Measurements from ENCODE around the gene SPG7. TPM values are rescaled to one million over a fixed set of nuclear protein-coding genes. Genes with fewer than 3 reads are reported as not detected.

Gene SPG7
- total RNA-seq, 2 donors from 2014 or later, result 107 to 152 TPM

GRCh38 chr16:89577055-89577759 lies 69.0 kb downstream of the SPG7 start:
- DNase-seq (no peak), ATAC-seq (no peak)
- no peaks in the 10 kb centered on the region for H3K9me3 ChIP-seq
- TF ChIP-seq, protein P1, sequence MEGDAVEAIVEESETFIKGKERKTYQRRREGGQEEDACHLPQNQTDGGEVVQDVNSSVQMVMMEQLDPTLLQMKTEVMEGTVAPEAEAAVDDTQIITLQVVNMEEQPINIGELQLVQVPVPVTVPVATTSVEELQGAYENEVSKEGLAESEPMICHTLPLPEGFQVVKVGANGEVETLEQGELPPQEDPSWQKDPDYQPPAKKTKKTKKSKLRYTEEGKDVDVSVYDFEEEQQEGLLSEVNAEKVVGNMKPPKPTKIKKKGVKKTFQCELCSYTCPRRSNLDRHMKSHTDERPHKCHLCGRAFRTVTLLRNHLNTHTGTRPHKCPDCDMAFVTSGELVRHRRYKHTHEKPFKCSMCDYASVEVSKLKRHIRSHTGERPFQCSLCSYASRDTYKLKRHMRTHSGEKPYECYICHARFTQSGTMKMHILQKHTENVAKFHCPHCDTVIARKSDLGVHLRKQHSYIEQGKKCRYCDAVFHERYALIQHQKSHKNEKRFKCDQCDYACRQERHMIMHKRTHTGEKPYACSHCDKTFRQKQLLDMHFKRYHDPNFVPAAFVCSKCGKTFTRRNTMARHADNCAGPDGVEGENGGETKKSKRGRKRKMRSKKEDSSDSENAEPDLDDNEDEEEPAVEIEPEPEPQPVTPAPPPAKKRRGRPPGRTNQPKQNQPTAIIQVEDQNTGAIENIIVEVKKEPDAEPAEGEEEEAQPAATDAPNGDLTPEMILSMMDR (IDR thresholded peaks at IDR 0.05), result no peak
- TF ChIP-seq POLR2A (IDR thresholded peaks at IDR 0.05), result no peak
- H3K27me3 ChIP-seq, result peaks cover 0 to 13% of the 10 kb centered on the region in 2 donors
- no peak overlapping the region for H3K4me3 ChIP-seq
- no peaks in the 10 kb centered on the region for H3K36me3 ChIP-seq (replicated peaks in 1 of 2; ENCODE audit: insufficient read depth in 1 of 2, low read depth in 2 of 2)
- H3K27ac ChIP-seq, result no peak overlapping the region
- 70 to 93% methylated on average over 18 to 24 of the region's 25 CpGs for WGBS, 2 donors
- intact Hi-C loops (cut with DNase I), result no loop called here
- peaks cover 25% of the 10 kb centered on the region for H3K4me1 ChIP-seq

GRCh38 chr16:89579351-89579750 lies 71.1 kb downstream of the SPG7 start:
- Histone ChIP-seq H3K9me3 (no peaks in the 10 kb centered on the region), H3K4me1 (peaks cover 30% of the 10 kb centered on the region), H3K27ac (no peak overlapping the region), H3K4me3 (no peak overlapping the region), H3K36me3 (replicated peaks in 1 of 2; ENCODE audit: insufficient read depth in 1 of 2, low read depth in 2 of 2) (no peaks in the 10 kb centered on the region), H3K27me3 (peaks cover 0 to 13% of the 10 kb centered on the region in 2 donors)
- 81% methylated on average over 15 of the region's 15 CpGs for WGBS, 2 donors
- intact Hi-C loops (cut with DNase I), result no loop called here
- ATAC-seq (no peak), DNase-seq (no peak)
- TF ChIP-seq, protein P1 (IDR thresholded peaks at IDR 0.05), result no peak
- TF ChIP-seq POLR2A (IDR thresholded peaks at IDR 0.05), result no peak

DNA sequence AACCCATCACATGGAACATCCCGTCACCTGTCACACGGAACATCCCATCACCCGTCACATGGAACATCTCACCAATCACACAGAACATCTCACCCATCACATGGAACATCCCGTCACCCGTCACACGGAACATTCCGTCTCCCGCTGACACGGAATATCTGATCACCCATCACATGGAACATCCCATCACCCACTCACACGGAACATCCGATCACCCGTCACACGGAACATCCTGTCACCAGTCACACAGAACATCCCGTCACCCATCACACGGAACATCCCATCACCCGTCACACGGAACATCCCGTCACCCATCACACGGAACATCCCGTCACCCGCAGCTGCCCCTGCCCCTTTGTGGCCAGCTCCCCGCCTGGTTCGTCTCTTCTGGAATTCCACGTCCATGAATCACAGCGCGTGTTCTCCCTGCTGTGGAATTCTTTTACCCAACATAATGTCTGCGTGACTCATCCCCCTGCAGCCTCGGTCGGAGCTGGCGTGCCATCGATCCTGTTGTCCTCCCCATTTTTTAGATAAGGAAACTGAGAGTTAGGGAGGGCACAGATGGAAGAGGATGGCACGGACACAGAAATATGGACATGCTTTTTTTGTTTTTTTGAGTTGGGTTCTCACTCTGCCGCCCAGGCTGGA lies 73.0 kb downstream of the SPG7 start:
- H3K27ac ChIP-seq, result peak overlapping the region in 1 of 4 donors; percentile 73
- ATAC-seq (no peak), DNase-seq (no peak)
- H3K27me3 ChIP-seq, result peaks cover 0 to 3% of the 10 kb centered on the region in 2 donors
- 82 to 84% methylated on average over 33 of the region's 33 CpGs for WGBS, 2 donors
- no peak overlapping the region for H3K4me3 ChIP-seq
- H3K9me3 ChIP-seq, result no peaks in the 10 kb centered on the region
- no peak for TF ChIP-seq POLR2A (IDR thresholded peaks at IDR 0.05)
- TF ChIP-seq, protein P1 (IDR thresholded peaks at IDR 0.05), result no peak
- no peaks in the 10 kb centered on the region for H3K36me3 ChIP-seq (replicated peaks in 1 of 2; ENCODE audit: insufficient read depth in 1 of 2, low read depth in 2 of 2)
- peaks cover 14% of the 10 kb centered on the region for H3K4me1 ChIP-seq
- intact Hi-C loops (cut with DNase I), result no loop called here

DNA sequence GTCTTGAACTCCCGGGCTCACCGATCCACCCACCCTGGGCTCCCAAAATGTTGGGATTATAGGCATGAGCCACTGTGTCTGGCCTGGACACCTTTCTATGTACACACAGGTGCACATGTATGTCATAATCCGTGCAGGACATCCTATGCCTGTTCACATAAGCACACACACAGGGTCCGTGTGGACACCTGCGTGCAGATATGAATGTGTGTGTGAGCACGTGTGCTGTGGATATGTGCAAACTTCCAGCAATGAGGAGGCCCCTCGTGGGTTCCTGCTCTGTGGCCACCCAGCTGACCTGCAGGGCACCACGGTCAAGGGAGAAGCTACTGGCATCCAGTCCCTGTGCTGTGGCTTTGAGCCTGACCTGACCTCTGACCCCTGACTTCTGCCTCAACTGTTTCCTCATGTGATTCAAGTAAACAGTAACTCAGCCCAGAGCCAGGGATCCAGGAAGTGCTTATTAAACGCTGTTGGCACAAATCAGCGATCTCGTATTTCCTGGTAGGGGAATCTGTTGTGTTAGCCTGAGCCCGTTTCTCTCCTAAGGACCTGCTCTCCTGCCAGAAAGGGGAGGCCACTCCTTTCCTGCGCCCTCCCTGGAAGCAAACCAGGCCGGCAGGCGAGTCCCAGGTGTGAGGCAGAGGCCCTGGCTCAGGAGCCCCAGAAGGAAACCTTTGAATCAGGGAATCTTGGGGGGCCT lies 73.8 kb downstream of the SPG7 start:
- H3K4me3 ChIP-seq, result no peak overlapping the region
- no peaks in the 10 kb centered on the region for H3K27me3 ChIP-seq
- no peaks in the 10 kb centered on the region for H3K36me3 ChIP-seq (replicated peaks in 1 of 2; ENCODE audit: insufficient read depth in 1 of 2, low read depth in 2 of 2)
- peak in 3 of 4 donors; percentile 42 to 65 (median 47) for DNase-seq
- 57 to 67% methylated on average over 8 to 15 of the region's 15 CpGs for WGBS, 2 donors
- H3K27ac ChIP-seq, result peak overlapping the region in 3 of 4 donors; percentile 50 to 74 (median 73)
- intact Hi-C loops (cut with DNase I), result no loop called here
- peak; percentile 72 for ATAC-seq
- H3K9me3 ChIP-seq, result no peaks in the 10 kb centered on the region
- TF ChIP-seq, protein P1 (IDR thresholded peaks at IDR 0.05), result no peak
- no peak for TF ChIP-seq POLR2A (IDR thresholded peaks at IDR 0.05)
- H3K4me1 ChIP-seq, result peaks cover 13% of the 10 kb centered on the region
